Measurements from ENCODE around the gene ZNF438.

DNA sequence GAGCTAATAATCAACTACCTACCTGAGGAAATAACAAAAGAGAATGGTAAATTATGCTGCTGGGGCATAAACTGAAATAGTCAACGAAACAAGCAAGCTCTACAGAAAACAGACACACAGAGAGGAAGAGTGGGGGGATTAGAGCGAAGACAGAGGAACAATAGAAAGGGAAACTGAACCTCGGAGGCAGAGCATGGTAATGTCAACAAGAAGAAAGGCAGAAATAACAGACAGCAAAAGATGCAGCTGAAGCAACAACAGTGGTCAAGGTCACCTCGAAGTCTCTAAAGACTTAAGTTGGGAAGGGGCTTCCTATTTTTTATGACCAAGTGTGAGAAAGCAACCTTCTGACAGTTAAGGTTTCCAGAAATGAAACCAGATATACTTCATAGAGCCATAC, 177.0 kb downstream of the ZNF438 start:
- TF ChIP-seq, protein P1, sequence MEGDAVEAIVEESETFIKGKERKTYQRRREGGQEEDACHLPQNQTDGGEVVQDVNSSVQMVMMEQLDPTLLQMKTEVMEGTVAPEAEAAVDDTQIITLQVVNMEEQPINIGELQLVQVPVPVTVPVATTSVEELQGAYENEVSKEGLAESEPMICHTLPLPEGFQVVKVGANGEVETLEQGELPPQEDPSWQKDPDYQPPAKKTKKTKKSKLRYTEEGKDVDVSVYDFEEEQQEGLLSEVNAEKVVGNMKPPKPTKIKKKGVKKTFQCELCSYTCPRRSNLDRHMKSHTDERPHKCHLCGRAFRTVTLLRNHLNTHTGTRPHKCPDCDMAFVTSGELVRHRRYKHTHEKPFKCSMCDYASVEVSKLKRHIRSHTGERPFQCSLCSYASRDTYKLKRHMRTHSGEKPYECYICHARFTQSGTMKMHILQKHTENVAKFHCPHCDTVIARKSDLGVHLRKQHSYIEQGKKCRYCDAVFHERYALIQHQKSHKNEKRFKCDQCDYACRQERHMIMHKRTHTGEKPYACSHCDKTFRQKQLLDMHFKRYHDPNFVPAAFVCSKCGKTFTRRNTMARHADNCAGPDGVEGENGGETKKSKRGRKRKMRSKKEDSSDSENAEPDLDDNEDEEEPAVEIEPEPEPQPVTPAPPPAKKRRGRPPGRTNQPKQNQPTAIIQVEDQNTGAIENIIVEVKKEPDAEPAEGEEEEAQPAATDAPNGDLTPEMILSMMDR (IDR thresholded peaks at IDR 0.05) = no peak
- TF ChIP-seq POLR2A (IDR thresholded peaks at IDR 0.05) = no peak

All from lower leg skin (tissue), 3 donors.